GM13977 (cell line): ENCODE data around the gene GABRA1.

Source experiments
- DNase-seq: peaks from one replicate; pipeline ENCODE4 v3.0.0; 2012; ENCODE audit warnings: low spot score
- in situ Hi-C: fragments of 300-500 bp; cut with MboI; formaldehyde crosslinking; loops from one replicate; pipeline ENCODE4 v1.12.0; 2022; ENCODE audit warnings: low sequenced_read_pairs, low pct_unique_long_range_greater_than_20kb, mixed read lengths, inconsistent platforms; ENCODE audit not compliant: unreplicated experiment
- TF ChIP-seq, protein P1 (sequence below): IDR thresholded peaks from 2 replicates; pipeline ENCODE4 v1.5.1; 2012; ENCODE audit warnings: mild to moderate bottlenecking, control low read depth; ENCODE audit not compliant: insufficient read depth; ENCODE audit errors: extremely low read depth, missing control alignments

GABRA1 gene

GRCh38 chr5:161847941-161848391 is at the start of gene GABRA1:
GABRA1 (plus strand) TSS chr5:161848120; CDS start chr5:161850811, 2,691 bp downstream.
- in situ Hi-C loops, result no loop called here
- TF ChIP-seq, protein P1, sequence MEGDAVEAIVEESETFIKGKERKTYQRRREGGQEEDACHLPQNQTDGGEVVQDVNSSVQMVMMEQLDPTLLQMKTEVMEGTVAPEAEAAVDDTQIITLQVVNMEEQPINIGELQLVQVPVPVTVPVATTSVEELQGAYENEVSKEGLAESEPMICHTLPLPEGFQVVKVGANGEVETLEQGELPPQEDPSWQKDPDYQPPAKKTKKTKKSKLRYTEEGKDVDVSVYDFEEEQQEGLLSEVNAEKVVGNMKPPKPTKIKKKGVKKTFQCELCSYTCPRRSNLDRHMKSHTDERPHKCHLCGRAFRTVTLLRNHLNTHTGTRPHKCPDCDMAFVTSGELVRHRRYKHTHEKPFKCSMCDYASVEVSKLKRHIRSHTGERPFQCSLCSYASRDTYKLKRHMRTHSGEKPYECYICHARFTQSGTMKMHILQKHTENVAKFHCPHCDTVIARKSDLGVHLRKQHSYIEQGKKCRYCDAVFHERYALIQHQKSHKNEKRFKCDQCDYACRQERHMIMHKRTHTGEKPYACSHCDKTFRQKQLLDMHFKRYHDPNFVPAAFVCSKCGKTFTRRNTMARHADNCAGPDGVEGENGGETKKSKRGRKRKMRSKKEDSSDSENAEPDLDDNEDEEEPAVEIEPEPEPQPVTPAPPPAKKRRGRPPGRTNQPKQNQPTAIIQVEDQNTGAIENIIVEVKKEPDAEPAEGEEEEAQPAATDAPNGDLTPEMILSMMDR, result no peak
- DNase-seq, result no peak

GRCh38 chr5:161799316-161799715 is 48.6 kb upstream of the GABRA1 start:
- DNase-seq, result no peak
- TF ChIP-seq, protein P1, result no peak
- in situ Hi-C loops, result no loop called here

DNA sequence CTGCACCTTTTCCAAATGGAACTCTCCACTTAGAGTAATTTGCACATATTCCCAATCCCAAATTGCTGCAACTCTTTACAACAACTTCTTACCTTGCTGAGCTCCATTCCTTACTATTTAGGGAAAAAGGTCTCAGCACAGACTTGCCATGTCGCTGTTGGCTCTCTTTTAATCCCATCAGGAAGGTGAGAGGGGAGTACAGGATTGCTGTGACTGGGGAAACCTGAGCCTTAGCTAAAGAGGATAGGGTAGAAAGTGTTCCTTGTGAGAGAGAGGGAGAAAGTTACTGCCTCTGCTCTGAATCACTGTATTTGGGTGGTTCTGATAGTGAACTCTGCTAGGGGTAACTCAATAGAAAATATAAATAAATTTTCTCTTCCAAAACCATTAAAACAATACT is 43.7 kb upstream of the GABRA1 start:
- TF ChIP-seq, protein P1, result no peak
- DNase-seq, result no peak
- in situ Hi-C loops, result no loop called here

- no peak for DNase-seq
- in situ Hi-C loops, result no loop called here
- TF ChIP-seq, protein P1, result no peak
These were observed 1.2 kb upstream of the GABRA1 start for GRCh38 chr5:161846746-161847145.

- TF ChIP-seq, protein P1, result no peak
- in situ Hi-C loops, result no loop called here
- DNase-seq, result no peak
These were observed 473 bp upstream of the GABRA1 start for GRCh38 chr5:161847447-161847846.

GRCh38 chr5:161850491-161850890 is 2.6 kb downstream of the GABRA1 start:
- in situ Hi-C loops, result no loop called here
- TF ChIP-seq, protein P1, result no peak
- no peak for DNase-seq
